Inflammatory macrophage treated with lipopolysaccharide for 1 hour (primary cell): ENCODE data around the gene PDE10A.

Source experiments
- DNase-seq, 2 donors: peaks; one replicate each; pipeline ENCODE4 v3.0.0-alpha.2; 2020 to 2022

Gene PDE10A

DNA sequence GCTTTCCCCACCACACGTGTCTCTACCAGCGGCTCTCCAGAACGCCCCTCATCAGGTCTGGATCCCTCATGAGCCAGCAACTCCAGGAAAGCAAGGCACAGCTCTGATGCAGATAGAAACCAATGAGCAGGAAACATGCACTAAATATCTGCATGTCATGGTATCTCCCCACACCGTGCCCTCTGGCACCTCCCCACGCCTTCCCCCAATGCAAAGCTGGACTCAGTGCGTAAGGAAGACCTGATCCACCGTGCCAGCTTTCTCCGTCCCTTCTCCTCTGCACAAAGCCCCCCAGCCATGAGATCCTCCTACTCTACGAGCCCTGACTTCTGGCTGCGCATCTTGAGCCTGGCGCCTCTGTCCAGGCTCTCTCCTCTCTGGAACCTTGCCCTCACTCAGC is 9.4 kb downstream of the PDE10A start:
- DNase-seq, result no peak

GRCh38 chr6:165653196-165653595 is 9.8 kb downstream of the PDE10A start:
- DNase-seq, result no peak

DNA sequence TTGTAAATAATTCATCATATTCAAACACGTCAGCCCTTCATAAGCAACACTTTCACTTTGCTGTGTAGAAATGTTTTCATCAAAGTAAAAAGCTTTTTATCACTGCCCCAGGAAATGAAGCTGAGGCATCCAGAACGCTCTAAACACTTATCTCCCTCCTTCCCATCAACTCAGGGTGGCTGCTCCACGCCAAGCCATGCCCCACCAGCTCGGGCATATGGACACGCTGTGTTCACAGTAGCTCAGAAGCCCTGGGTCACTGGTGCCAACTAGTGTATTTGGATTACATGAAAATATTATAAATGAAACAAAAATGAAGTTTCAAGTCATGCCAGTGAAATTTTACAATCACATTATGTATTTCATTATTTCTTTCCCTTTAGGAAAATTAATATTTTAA is 10.3 kb downstream of the PDE10A start:
- DNase-seq, result no peak

DNA sequence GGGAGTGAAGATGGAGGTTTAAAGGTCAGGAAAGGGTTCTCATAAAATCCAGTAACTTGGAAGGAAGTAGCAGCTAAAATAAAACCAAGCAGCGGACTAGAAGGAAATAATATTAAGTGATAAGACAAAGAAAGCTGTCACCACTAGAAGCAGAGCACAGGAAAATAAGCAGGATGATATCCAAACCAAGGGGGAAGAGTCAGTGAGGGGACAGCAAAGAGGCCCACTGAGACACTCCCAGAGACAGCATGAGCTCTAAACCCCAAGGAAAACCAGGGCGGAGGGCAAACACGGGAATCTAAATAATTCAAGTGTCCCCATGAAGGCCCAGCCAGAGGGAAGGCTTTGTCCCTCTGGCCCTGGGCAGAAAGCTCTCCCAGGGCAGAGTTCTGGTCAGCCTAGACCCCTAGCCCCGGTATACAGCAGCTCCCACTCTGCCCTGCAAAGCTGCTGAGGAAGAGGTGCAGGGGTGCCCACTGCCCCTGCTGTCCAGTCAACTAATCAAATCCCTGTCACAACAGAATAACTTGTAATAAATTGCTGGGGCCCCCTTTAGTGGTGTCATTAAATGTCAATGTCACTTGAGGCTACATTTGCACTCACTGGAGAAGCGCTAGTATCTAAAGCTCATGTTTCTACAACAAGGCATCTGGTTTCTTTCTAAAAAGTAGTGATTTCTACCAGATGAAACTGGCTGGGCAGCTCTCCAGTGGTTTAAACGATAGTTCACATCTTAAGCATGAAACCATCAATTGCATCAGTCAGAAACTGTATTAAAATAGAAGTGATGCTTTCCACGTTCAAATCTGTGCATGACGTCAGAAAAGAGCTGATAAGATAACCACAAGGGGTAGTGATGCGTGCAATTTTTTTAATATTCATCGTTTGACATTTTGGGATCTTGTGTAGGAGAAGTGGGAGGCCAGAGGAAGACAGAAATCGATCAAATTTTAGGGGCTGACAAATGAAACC is 13.6 kb downstream of the PDE10A start:
- DNase-seq, result no peak

DNA sequence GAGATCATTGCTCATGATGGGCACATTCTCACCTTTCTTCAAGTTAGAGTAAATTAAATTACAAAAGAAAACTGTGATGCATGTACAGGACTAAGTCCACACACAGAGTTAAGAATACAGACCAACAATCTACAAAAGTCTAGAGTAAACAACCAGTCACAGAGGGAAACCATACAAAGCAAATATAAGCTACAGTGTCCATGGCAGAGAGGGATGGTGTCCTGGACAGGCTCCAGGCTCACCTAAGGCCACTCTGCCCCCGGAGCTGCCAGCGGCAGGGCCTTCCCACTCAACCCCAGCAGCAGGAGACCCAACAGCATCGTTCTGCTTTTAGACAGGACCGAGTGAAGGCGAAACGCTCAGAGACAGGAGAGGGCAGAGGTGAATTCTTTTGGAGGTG is 16.0 kb downstream of the PDE10A start:
- DNase-seq, result no peak

DNA sequence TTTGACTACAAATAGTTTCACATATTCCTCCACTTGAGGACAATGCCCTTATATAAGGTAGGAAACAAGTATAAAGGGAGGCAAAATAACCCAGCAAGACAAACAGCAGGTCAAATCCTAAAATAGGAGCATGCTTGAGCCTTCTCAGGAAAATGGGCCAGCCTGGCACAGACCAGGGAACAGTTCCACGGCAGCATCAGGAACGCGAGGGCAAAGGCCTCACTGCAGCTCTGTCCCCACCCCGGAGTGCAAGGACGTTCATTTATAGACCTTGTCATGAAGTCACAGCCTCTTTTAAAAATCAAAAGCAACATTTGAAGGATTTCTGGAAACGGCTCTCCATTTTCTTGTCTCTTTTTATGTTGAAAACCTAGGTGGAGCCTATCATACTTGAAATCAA is 17.1 kb downstream of the PDE10A start:
- DNase-seq, result no peak

GRCh38 chr6:165644586-165645266 is 18.3 kb downstream of the PDE10A start:
- DNase-seq, result no peak

GRCh38 chr6:165643015-165643414 is 20.0 kb downstream of the PDE10A start:
- no peak for DNase-seq

- DNase-seq, result no peak
These were observed 21.3 kb downstream of the PDE10A start for GRCh38 chr6:165641672-165642156.

DNA sequence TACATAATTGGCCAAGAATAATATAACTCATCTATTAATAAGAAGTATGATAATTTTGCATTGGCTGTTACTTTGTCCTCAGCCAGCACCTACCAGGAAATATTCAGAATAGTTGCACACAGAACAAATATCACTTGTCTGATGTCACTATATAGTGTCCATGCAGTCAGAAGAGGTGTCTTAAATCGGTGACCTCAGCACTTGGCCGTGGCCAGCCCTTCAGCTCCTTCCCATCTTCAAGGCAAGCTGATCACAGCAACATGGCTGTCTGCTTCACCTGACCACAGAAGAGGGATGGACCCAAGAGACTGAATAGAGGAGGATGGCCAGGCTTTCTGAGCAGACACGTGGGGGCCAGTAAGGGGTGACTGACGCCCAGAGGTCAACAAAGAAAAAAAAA is 22.2 kb downstream of the PDE10A start:
- no peak for DNase-seq

DNA sequence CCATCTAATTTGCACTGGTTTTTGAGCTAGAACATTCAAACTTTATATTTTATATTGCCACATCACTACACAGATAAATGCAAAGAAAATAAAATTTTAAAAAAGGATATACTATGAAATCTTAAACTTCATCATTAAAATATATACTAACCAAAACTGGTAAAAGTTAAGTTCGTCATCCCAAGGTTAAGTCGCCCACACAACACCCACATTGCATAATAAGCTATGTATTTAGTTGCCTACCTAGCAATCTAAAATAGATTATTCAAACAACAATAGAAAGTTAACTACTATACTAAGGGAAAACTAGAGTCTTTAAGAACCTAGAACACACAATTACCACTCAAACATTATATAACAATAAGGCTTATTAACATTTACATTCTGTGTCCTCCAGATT is 24.5 kb downstream of the PDE10A start:
- no peak for DNase-seq

DNA sequence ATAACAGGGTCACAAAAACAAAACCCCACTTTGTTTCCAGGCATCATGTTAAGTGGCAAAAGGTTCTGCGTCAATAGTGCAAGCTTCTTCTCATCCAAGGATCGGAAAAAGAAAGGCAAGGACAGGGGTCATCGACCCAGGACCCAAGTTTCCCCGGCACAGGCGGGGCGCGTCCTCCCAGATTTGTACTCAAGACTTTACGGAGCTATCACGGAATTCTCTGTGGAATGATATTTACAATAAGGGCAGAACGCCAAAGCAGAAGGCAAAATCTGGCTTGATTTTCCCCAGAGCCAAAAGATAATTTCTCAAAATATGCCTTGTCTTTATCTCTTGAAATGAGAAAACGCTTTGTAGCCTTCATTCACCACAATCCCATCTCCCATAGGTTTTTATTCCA is 25.5 kb downstream of the PDE10A start:
- DNase-seq, result no peak

DNA sequence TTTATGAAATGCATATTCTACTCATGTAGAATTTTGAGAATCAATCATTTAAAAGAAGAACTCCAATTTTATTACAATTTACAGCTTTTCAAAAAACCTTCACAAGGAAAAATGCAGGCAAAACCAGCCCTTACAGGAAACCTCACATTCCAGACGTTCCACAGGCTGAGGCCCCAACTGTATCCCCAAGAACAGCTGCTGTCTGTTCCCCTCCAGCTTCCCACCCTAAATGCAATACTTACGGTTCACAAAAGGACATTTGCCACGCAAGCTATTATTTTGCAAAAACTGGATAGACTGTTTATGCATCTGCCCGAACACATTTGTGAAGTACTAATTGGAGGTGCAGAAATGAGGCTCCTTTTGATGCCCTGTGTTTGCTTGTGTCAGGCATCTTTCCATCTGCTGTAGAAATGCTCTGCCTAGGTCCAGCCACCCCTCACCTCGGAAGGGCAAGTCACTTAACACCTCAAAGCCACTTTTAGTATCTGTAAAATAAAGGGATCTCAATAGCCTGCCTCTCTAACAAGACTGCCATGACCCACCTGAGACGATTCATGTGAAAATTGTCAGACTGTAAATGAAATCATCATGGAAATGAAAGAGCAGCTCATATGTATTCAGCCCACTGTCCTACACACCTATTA is 26.5 kb downstream of the PDE10A start:
- DNase-seq, result no peak

DNA sequence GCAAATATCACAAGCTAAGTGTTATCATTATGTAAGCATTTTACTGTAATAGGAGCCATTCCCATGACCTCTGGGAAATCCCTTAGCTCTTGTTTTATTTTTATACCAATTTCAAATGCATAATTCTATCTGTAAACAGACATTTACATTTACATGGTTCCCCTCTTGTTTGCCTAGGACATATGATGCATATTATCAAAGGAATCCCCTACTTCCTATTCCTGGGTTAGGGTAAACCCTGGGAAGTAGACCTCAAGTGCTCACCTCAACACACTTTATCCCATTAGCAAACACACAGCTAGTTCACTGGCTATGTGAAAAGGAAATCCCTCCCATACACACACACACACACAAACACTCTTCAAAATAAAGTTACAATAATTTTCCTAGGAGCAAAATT is 27.1 kb downstream of the PDE10A start:
- DNase-seq, result no peak

DNA sequence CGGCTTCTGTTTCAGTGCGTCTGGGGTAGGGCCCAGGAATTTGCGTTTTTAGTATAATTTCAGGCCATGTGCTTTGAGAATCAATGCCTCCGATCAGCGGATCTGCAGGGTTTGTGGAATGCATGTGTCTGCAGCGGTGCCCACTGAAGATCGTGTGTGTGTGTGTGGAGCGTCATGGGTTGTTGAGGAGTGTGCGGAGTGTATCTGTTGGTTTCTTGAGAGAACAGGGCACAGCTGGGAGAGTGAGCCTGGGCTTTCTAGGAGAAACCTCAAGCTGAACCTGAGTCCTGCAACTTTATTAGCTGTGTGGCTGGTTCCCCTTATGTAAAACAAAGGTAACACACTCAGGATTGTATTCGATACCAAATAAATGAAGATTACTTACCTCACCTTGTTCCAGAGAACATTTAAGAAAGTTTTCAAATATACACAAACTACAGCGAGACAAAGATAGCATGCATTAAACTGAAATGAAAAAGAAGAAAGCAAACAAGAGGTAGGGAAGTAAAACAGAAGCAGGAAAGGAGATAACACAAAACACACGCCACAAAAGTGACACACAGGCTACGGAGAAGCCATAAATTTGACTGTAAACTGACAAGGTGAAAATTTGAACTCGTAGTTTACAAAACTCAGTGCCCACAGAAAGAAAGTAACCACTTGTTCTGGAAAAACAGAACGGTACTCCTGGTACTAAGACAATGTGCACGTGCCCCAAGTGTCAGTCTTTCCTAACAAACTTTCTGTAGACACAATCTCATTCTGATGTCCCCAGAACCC is 28.8 kb downstream of the PDE10A start:
- DNase-seq, result no peak

- DNase-seq, result no peak
These were observed 30.8 kb downstream of the PDE10A start for GRCh38 chr6:165632194-165632593.

GRCh38 chr6:165630544-165630953 is 32.5 kb downstream of the PDE10A start:
- no peak for DNase-seq

GRCh38 chr6:165628955-165629354 is 34.1 kb downstream of the PDE10A start:
- no peak for DNase-seq

DNA sequence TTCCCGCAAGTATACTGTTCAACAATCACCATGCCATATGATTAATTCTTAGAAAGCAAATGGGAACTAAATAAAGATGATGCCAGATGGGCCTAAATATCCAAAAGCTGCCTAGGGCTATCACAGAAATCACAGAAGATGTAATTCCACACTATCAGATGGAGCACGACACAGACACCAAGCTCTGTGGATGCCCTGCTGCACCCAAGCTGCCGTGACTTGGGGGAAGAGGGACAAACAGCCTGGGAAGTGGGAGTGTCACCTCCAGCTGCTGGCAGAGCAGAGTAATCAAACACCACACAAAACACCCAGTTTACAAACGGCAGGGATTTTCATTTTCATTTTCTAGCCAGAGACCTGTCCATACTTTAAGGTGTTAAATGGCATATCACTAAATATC is 35.7 kb downstream of the PDE10A start:
- DNase-seq, result no peak

- no peak for DNase-seq
These were observed 36.3 kb downstream of the PDE10A start for GRCh38 chr6:165626711-165627110.

- no peak for DNase-seq
These were observed 38.0 kb downstream of the PDE10A start for GRCh38 chr6:165624871-165625639.

- no peak for DNase-seq
These were observed 41.1 kb downstream of the PDE10A start for GRCh38 chr6:165621940-165622339.
